Measurements from ENCODE around the gene TRAP1.

Gene TRAP1

GRCh38 chr16:3706253-3707012 lies 10.9 kb downstream of the TRAP1 start:
- no peak for DNase-seq

DNA sequence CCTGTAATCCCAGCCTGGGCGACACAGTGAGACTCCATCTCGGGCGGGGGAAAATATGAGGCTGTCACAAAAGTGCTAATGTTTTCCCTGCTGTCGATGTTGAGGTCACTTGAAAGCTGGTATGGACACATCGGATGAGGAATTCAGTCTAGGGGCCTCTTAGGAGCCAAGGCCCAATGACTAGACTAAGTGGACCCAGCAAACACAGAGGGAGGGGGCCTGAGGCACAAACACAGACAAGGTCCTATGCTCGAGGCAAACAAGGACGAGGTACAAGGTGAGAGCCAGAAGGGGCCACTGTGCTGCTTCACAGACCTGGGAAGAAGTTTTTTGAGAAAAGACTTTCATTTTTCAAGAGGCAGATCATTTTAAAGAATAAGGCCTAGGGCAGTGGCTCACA lies 15.2 kb downstream of the TRAP1 start:
- no peak for DNase-seq

- DNase-seq: no peak
Observed at GRCh38 chr16:3701531-3701930, 15.8 kb downstream of the TRAP1 start.

DNA sequence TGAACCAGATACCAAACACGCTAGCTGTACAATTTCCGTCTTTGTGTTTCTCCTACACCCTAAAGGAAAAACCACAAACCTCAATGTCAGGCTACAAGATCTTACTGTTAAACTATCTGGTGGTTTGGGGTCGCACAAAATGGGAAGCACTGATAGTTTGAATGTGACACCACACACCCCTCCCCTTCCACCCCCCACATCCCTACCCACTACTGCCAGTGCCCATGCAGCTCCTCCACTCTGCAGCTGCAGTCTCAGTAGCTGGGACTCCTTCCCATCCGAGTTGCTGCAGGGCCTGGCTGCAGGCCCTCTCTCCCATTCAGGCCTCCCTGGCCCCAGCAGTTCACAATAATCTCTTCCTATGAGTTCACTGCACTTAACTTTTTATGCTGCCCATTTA lies 18.4 kb downstream of the TRAP1 start:
- DNase-seq: no peak

- DNase-seq: no peak
Observed at GRCh38 chr16:3696425-3697218, 20.7 kb downstream of the TRAP1 start.

GRCh38 chr16:3695610-3696369 lies 21.5 kb downstream of the TRAP1 start:
- DNase-seq: no peak

- DNase-seq: no peak
Observed at GRCh38 chr16:3694051-3694450, 23.3 kb downstream of the TRAP1 start.

DNA sequence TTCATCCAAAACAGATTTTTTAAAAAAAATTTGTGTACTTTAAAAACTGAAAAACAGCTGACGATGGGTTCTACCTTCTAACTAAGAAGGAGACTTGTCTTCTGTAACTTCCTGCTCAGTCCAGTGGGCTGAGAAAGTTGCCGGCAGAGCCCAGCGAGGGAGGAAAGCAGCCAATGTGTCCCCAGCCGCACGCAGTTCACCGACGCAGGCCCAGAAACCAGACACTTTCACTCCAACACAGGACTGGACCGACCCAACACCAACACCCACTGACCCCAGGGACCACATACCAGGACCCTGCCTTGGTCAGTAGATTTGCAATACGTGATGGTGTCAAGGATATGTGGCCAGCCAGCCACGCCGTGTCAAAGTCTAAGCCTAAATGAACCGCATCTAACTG lies 25.6 kb downstream of the TRAP1 start:
- no peak for DNase-seq

DNA sequence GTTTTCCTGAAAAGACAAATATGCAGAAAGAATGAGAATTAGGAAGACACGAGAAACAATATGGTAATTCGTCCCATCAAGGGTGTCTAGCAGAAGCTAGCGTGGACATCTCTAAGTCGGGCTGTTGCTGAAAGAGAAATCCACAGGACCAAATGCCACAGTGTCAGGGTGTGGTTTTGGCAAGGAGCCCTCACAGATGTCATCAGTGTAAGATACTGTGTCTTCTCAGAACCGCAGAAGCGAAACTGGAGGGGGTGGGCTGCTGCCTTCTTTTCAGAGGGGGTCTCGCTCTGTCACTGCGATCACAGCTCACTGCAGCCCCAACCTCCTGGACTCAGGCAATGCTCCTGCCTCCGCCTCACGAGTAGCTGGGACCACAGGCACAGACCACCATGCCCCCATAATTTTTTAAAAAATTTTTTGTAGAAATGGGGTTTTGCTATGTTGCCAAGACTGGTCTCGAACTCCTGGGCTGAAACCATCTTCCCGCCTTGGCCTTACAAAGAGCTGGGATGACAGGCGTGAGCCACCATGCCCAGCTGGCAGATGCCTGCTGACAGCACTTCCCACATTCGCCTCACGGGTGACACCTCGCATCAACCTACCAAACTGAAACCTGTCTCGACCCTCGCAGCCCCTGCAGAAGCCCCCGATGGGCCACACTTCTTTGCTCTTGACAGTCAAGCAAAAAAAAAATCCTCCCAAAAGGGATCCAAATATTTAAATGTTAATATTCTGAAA lies 26.2 kb downstream of the TRAP1 start:
- no peak for DNase-seq

GRCh38 chr16:3690470-3690928 lies 26.8 kb downstream of the TRAP1 start:
- peak; percentile 44 for DNase-seq

DNA sequence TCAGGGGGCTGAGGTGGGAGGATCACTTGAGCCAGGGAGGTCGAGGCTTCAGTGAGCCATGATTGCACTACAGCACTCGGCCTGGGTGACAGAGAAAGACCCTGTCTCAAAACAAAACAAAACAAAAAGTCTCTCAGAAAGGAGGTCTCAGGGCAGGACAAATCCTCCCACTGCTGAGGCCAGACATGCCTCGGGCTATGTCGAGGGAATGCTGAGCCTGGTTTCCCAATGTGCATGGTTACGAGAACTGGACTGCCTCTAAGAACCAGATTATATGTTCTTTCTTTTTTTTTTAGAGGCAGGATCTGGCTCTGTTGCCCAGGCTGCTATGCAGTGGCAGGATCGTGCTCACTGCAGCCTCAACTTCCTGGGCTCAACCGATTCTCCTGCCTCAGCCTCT lies 27.6 kb downstream of the TRAP1 start:
- DNase-seq: no peak

GRCh38 chr16:3687792-3688191 lies 29.5 kb downstream of the TRAP1 start:
- no peak for DNase-seq

DNA sequence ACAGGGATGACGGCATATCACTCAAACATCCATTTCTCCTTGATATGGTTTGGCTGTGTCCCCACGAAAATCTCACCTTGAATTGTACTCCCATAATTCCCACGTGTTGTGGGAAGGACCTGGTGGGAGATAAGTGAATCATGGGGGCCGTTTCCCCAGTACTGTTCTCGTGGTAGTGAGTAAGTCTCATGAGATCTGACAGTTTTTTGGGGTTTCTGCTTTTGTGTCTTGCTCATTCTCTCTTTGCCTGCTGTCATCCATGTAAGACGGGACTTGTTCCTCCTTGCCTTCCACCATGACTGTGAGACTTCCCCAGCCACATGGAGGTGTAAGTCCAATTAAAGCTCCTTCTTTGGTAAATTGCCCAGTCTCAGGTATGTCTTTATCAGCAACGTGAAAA lies 30.3 kb downstream of the TRAP1 start:
- DNase-seq: no peak

DNA sequence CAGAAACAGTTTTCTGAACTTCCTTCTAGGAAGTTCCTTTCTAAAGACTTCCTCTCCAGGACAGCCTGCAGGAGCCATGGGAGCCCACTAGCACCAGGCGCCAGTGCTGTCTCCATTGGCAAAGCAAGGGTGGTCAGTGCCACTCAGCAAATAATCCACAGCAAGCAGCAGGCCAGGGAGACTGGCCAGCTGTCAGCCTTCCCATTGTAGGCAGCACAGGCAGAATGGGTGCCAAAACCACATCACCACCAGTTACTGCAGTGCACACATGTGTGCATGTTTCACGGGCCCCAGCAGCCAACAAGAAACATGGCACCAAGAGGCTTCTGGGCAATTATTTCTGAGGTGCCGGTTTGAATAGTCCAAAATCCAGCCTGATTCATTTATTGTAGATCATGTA lies 36.1 kb downstream of the TRAP1 start:
- DNase-seq: no peak

- no peak for DNase-seq
Observed at GRCh38 chr16:3677994-3678393, 39.3 kb downstream of the TRAP1 start.

DNA sequence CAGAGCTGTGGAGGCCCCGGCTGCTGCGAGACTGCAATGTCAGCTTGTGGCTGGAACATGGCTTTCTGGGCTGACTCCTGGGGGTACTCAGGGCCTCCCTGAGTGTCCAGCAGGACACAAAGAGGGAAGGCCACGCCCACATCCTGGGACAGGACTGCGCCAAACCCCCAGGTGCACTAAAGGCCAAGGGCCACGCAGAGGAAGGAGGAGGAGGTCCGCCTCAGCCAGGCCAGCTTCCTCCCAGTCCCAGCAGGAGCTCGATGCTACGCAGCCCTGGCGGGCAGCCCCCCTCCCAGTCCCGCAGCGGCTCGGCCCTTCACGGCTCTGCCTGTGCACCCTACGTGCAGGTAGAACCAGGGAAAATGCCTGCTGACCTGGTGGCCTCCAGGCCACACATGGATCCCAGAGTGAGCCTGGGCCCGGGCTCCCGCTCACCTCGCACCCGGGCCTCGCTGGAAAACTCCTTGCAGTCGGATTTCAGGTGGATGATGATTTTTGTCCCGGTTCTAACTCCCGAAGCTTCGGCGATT lies 41.7 kb downstream of the TRAP1 start:
- DNase-seq: no peak

GRCh38 chr16:3674513-3675295 lies 42.6 kb downstream of the TRAP1 start:
- DNase-seq: no peak

DNA sequence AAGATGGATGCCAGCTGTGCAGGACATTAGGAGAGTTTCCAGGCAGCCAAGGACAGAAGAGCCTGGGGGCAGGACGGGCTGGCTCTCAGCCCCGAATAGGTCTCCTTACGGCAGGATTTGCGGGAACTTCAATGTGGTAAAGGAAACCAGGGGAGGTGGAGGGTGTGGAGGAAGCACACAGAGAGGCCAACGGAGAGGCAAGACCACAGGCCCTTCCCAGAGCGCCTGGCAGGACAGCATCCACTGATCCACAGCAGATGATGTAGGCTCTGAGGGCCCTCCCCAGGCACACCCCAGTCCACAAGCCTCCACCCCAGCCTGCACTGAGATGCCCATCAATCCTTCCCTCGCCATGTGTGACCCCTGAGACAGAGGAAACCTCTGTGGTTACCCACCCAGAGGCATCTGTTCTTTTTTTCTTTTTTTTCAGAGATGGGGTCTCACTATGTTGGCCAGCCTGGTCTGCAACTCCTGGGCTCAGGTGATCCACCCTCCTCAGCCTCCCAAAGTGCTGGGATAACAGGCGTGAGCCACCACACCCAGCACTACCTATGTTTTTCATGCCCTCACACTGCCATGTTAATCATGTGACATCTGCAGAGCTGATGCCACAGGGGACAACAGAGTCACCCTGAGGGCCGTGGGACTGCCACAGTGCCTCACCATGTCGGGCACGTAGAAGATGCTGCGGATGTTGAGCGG lies 43.5 kb downstream of the TRAP1 start:
- no peak for DNase-seq

DNA sequence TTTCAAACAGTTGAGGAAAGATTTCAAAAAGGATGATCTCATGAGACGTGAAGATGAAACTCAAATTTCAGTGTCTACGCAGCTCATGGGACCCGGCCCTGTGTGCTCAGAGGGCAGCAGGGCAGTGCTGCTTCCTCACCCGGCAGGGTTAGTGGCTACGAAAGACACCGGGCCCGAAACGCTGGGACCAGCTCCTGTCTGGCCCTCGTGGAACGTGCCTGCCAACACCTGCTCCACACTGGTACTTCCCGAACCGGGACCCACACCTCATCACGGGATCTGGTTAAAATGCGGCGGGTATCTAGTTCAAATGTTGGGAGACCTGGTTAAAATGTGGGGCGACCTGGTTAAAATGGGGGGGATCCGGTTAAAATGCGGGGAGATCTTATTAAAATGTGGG lies 44.1 kb downstream of the TRAP1 start:
- no peak for DNase-seq

GRCh38 chr16:3672571-3673041 lies 44.7 kb downstream of the TRAP1 start:
- no peak for DNase-seq

DNA sequence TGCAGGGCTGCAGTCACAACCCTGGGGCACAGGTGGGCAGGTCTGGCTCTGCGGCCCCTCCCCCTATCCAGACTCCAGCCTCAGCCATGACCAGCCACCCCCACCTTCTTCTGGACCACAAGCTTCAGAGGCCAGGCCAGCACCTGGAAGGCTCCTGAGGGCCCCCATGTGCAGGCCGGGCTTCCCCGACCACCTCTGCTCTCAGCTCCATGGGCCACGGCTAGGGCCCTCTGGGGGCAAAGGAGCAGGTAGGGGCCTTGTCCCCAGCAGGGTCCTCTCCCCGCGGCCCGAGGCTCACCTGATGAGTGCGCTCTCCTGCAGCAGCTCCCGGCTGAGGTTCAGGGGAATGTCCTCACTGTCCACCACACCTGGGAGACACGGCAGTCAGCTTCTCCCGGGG lies 45.9 kb downstream of the TRAP1 start:
- no peak for DNase-seq
